Endothelial cell of umbilical vein (primary cell): Measurements from ENCODE around the gene ACTBL2. TPM values are rescaled to one million over a fixed set of nuclear protein-coding genes. Genes with fewer than 3 reads are reported as not detected.

ENCODE experiments used
- BruUV-seq: library from RNA; stranded (reverse); fragments of 400-500 nt; replicated peaks from 2 replicates; lab custom pipeline; 2021; lab: Mats Ljungman, UMichigan
- CTCF ChIA-PET: fragments of 300-600, 350-600 bp; sonication (Branson Sonifier 250); formaldehyde crosslinking; loops from one replicate; lab custom pipeline; 2021; ENCODE audit warnings: antibody characterized with exemption, inconsistent platforms; lab: Charles Lee
- POLR2A ChIA-PET: fragments of 300-600, 350-600 bp; sonication (Branson Sonifier 250); formaldehyde crosslinking; loops from one replicate; lab custom pipeline; 2021; ENCODE audit warnings: antibody characterized with exemption, inconsistent platforms; lab: Charles Lee
- DNase-seq: peaks from one replicate; pipeline ENCODE4 v3.0.0-alpha.2; 2011; ENCODE audit warnings: low read depth, low spot score
- FAIRE-seq: peaks from 2 replicates; lab custom pipeline; 2011; peaks lifted over from hg19 to GRCh38; lab: Jason Lieb, UNC
- H2AFZ ChIP-seq: 2 replicates; pipeline ENCODE4 v1.6.0; 2012; ENCODE audit warnings: low read depth, low read length, control low read depth, inconsistent platforms
- H3K27ac ChIP-seq: 2 replicates; pipeline ENCODE4 v1.5.1; 2011; ENCODE audit warnings: low read depth, mild to moderate bottlenecking, control low read depth, low read length, moderate library complexity; ENCODE audit not compliant: insufficient read depth
- H3K27me3 ChIP-seq, 2 experiments: 2 replicates each; pipeline versions ENCODE4 v1.6.0 to v1.6.1; 2011; ENCODE audit warnings: low read length in 2 of 2, mixed read lengths in 1 of 2; ENCODE audit not compliant: control insufficient read depth in 2 of 2, insufficient read depth in 2 of 2
- H3K36me3 ChIP-seq, 2 experiments: 2 replicates in 1 of 2; 3 replicates in 1 of 2; pipeline ENCODE4 v1.5.1; 2011; ENCODE audit warnings: low read length in 2 of 2, mild to moderate bottlenecking in 1 of 2, moderate library complexity in 1 of 2; ENCODE audit not compliant: control insufficient read depth in 2 of 2, insufficient read depth in 2 of 2; ENCODE audit errors: extremely low read depth in 1 of 2
- H3K4me1 ChIP-seq: 3 replicates; pipeline ENCODE4 v1.5.1; 2011; ENCODE audit warnings: mild to moderate bottlenecking, low read length; ENCODE audit not compliant: control insufficient read depth, insufficient read depth; ENCODE audit errors: extremely low read depth
- H3K4me2 ChIP-seq: 2 replicates; pipeline ENCODE4 v1.6.1; 2011; ENCODE audit warnings: low read length, control low read depth, mixed read lengths; ENCODE audit not compliant: insufficient read depth
- H3K4me3 ChIP-seq, 3 experiments: fragments of 200-600 bp in 1 of 3; sonication (generic), shearing (Covaris generic) in 1 of 3; replicated peaks in 1 of 3; 2 replicates each; pipeline ENCODE4 v1.5.1; 2011 to 2016; ENCODE audit warnings: control low read depth in 3 of 3, low read length in 3 of 3, mild to moderate bottlenecking in 2 of 3, inconsistent platforms in 1 of 3, low read depth in 1 of 3, moderate library complexity in 1 of 3; ENCODE audit not compliant: insufficient read depth in 1 of 3
- H3K79me2 ChIP-seq: 2 replicates; pipeline ENCODE4 v1.6.0; 2012; ENCODE audit warnings: low read length, inconsistent platforms; ENCODE audit not compliant: control insufficient read depth, insufficient read depth
- H3K9ac ChIP-seq: replicated peaks from 2 replicates; pipeline ENCODE3; 2011; ENCODE audit warnings: low read length, control low read depth; ENCODE audit not compliant: insufficient read depth; ENCODE audit errors: extremely low read depth
- H3K9me1 ChIP-seq: replicated peaks from 3 replicates; pipeline ENCODE4 v1.6.0; 2011; ENCODE audit warnings: mild to moderate bottlenecking, low read length; ENCODE audit not compliant: control insufficient read depth, insufficient read depth; ENCODE audit errors: extremely low read depth
- H3K9me3 ChIP-seq: replicated peaks from 2 replicates; pipeline ENCODE4 v1.5.1; 2012; ENCODE audit warnings: low read length, inconsistent platforms; ENCODE audit not compliant: control insufficient read depth, insufficient read depth
- H4K20me1 ChIP-seq: replicated peaks from 2 replicates; pipeline ENCODE3; 2011; ENCODE audit warnings: mild to moderate bottlenecking, low read length; ENCODE audit not compliant: control insufficient read depth, insufficient read depth; ENCODE audit errors: extremely low read depth
- EZH2 ChIP-seq: IDR thresholded peaks from 2 replicates; pipeline ENCODE4 v1.6.1; 2012; ENCODE audit warnings: borderline replicate concordance, low read depth, mild to moderate bottlenecking, moderate library complexity, low read length, inconsistent platforms; ENCODE audit not compliant: severe bottlenecking
- GATA2 ChIP-seq: IDR thresholded peaks from 2 replicates; pipeline ENCODE4 v1.7.0; 2011; ENCODE audit warnings: low read depth, mild to moderate bottlenecking, moderate library complexity, mixed read lengths, low read length; ENCODE audit not compliant: insufficient read length, insufficient read depth
- JUN ChIP-seq: IDR thresholded peaks from 2 replicates; pipeline ENCODE4 v1.6.1; 2011; ENCODE audit warnings: borderline replicate concordance, low read depth; ENCODE audit not compliant: insufficient read length, insufficient read depth
- POLR2A ChIP-seq: IDR thresholded peaks from 2 replicates; pipeline ENCODE4 v1.6.1; 2012; ENCODE audit warnings: low read depth, mild to moderate bottlenecking, control low read depth, low read length
- POLR2AphosphoS5 ChIP-seq: IDR thresholded peaks from 2 replicates; pipeline ENCODE4 v1.6.1; 2012; ENCODE audit warnings: low read depth, mild to moderate bottlenecking, control low read depth, low read length, moderate library complexity; ENCODE audit not compliant: insufficient read depth
- dilution Hi-C: fragments of 300-500 bp; cut with MboI; formaldehyde crosslinking; loops from one replicate; pipeline ENCODE4 v1.15.0; 2019; ENCODE audit warnings: low sequenced_read_pairs; ENCODE audit not compliant: extremely low pct_ligation_motif_present
- intact Hi-C: fragments of 100-400 bp; cut with micrococcal nuclease; formaldehyde crosslinking; loops from one replicate; pipeline ENCODE4 v1.10.0; 2022
- polyA plus RNA-seq, 4 experiments: library from polyadenylated mRNA; depleted of rRNA in 3 of 4; stranded (reverse) in 3 of 4; unstranded in 1 of 4; fragments of >200 nt; gene quantifications; 2 replicates each; pipeline versions ENCODE4 v1.2.1 to v1.2.3, GENCODE V29; 2011 to 2012; ENCODE audit warnings: missing spikeins in 1 of 4
- total RNA-seq: library from RNA; stranded (reverse); gene quantifications from 2 replicates; pipeline ENCODE4 v1.2.3, GENCODE V29; 2021
- TF ChIP-seq, protein P1 (sequence below), 2 donors: IDR thresholded peaks; 1 replicate in 1 of 2; 2 replicates in 1 of 2; pipeline ENCODE4 v1.5.1; 2011; ENCODE audit warnings: low read length in 2 of 2, mild to moderate bottlenecking in 2 of 2, moderate library complexity in 2 of 2, control low read depth in 1 of 2, inconsistent platforms in 1 of 2, low read depth in 1 of 2; ENCODE audit not compliant: insufficient read depth in 1 of 2; ENCODE audit errors: extremely low read depth in 1 of 2
- TF ChIP-seq, protein P2 (sequence below): IDR thresholded peaks from 2 replicates; pipeline ENCODE4 v1.6.1; 2011; ENCODE audit not compliant: insufficient read depth, insufficient read length

ACTBL2 gene
- total and polyA plus RNA-seq, 2 donors (not counting 3 experiments of a cell fraction or from before 2014, with no cell fraction given) = 0.08 TPM; not detected in 1

DNA sequence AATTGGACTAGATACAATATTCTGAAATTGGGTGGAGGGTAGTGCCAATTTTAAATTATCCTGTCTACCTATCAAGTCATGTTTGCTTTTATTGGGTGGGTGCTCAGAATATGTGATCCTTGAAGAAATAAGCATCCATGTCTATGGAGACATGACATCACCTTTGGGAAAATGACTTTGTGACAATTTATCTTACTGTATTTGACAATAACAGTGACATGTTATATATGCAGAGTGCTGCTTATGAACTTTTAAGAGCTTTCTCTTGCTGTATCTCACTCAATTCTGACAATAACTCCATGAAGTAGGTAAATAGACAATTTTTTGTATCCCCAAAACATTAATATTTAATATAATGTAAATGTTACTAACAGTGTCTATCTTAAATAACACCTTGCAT lies 15.1 kb upstream of the ACTBL2 start:
- dilution Hi-C loops (loop anchor here (25.0 kb wide), 1 partner anchor 965 kb away; the partner anchor contains the start of gene PLK2), intact Hi-C loops (loop anchor here (2.0 to 10.0 kb wide), 2 partner anchors 323 to 343 kb away; partner anchors contain the start of gene GPBP1)
- Histone ChIP-seq H3K79me2 (no peaks in the 10 kb centered on the region), H3K4me2 (no peak overlapping the region), H2AFZ (no peak overlapping the region), H3K27me3 (no peaks in the 10 kb centered on the region), H3K4me3 (no peak overlapping the region), H3K9ac (no peak overlapping the region), H3K27ac (no peak overlapping the region), H3K36me3 (no peaks in the 10 kb centered on the region), H4K20me1 (no peaks in the 10 kb centered on the region), H3K4me1 (peaks cover 42% of the 10 kb centered on the region), H3K9me1 (no peaks in the 10 kb centered on the region), H3K9me3 (no peaks in the 10 kb centered on the region)
- ChIA-PET CTCF (interaction anchor here (0.9 to 5.0 kb wide), 8 partner anchors 10 to 964 kb away, joined by 3 to 96 read pairs (median 18); partner anchors contain the start of gene PLK2), POLR2A (no interaction called here)
- DNase-seq (no peak), FAIRE-seq (no peak)
- no peak for TF ChIP-seq POLR2AphosphoS5
- TF ChIP-seq JUN = peak; percentile 4
- no TSS peak for BruUV-seq

DNA sequence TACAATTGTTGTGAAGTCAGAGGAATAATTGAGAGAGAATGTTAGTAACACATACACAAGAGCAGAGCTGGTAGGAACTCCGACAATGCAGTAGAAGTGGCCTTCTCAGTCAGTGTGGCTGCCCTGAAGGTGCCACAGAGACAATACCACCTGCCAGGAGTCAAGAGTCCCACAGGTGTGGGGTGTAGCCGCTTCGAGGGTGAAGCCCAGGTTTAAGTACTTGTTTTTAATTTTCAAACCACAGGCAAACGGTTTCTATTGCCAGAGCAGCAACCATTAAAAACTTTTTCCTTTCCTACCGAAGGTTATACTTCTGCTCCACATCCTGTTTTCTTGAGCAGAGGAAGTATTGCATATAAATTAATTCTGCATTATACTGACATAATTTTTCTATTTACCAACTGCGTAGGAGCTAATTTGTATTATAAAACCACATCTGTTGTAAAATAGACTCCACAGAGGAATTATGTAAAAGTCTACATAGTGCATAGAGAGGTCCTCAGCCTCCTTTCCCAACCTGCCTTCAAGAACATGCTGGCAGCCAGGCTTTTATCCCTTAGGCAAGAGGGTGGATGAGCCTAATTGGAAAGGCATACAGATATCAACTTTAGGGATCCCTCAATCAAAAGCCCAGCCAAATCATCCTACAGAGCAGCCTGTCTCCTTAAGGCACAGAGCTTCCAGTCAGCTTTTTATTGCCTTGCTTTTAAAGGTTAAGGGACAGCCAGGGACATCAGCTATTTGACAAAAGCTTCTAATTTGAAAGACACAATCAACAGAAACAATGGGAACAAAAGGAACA lies 12.9 kb upstream of the ACTBL2 start:
- BruUV-seq = no TSS peak

More for the DNA sequence above, 12.9 kb upstream of the ACTBL2 start:
- Histone ChIP-seq H3K27me3 (no peaks in the 10 kb centered on the region), H3K4me3 (no peak overlapping the region), H2AFZ (peak overlapping the region; percentile 47), H3K9me1 (no peaks in the 10 kb centered on the region), H3K27ac (peak overlapping the region; percentile 92), H3K4me1 (peaks cover 51% of the 10 kb centered on the region), H3K79me2 (no peaks in the 10 kb centered on the region), H4K20me1 (no peaks in the 10 kb centered on the region), H3K9ac (peak overlapping the region; percentile 47), H3K36me3 (no peaks in the 10 kb centered on the region), H3K4me2 (no peak overlapping the region), H3K9me3 (no peaks in the 10 kb centered on the region)
- FAIRE-seq (peak; percentile 62), DNase-seq (peak; percentile 81)
- intact Hi-C loops = loop anchor here (1.0 to 10.0 kb wide), 3 partner anchors 321 to 745 kb away; partner anchors contain the start of gene GPBP1
- TF ChIP-seq, protein P1, sequence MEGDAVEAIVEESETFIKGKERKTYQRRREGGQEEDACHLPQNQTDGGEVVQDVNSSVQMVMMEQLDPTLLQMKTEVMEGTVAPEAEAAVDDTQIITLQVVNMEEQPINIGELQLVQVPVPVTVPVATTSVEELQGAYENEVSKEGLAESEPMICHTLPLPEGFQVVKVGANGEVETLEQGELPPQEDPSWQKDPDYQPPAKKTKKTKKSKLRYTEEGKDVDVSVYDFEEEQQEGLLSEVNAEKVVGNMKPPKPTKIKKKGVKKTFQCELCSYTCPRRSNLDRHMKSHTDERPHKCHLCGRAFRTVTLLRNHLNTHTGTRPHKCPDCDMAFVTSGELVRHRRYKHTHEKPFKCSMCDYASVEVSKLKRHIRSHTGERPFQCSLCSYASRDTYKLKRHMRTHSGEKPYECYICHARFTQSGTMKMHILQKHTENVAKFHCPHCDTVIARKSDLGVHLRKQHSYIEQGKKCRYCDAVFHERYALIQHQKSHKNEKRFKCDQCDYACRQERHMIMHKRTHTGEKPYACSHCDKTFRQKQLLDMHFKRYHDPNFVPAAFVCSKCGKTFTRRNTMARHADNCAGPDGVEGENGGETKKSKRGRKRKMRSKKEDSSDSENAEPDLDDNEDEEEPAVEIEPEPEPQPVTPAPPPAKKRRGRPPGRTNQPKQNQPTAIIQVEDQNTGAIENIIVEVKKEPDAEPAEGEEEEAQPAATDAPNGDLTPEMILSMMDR (IDR thresholded peaks at IDR 0.05; ENCODE audit: extremely low read depth in 1 of 2, insufficient read depth in 1 of 2, low read depth in 1 of 2, low read length in 2 of 2) = no peak
- TF ChIP-seq EZH2 = no peak
- TF ChIP-seq, protein P2, sequence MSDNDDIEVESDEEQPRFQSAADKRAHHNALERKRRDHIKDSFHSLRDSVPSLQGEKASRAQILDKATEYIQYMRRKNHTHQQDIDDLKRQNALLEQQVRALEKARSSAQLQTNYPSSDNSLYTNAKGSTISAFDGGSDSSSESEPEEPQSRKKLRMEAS = no peak
- TF ChIP-seq POLR2A = peak; percentile 35
- TF ChIP-seq GATA2 = no peak
- CTCF ChIA-PET = interaction anchor here (1.1 to 4.6 kb wide), 14 partner anchors 9 to 967 kb away, joined by 3 to 26 read pairs (median 4); no protein-coding TSS in a partner anchor
- dilution Hi-C loops = loop anchor here (25.0 kb wide), 1 partner anchor 967 kb away; the partner anchor contains the start of gene PLK2
- POLR2A ChIA-PET = interaction anchor here (0.8 to 2.4 kb wide), 2 partner anchors 197 to 965 kb away, joined by 3 to 8 read pairs; partner anchors contain the start of gene PLK2
